GM21723 (cell line): ENCODE results near the gene ST8SIA5.
"Not testable (repeated sequence)": the region's sequence is repeated elsewhere in the genome, so short reads cannot be mapped to it uniquely, and the experiment has no call there.

ENCODE experiments used
- ATAC-seq: cut with Tn5 transposase; IDR thresholded peaks from one replicate; pipeline ENCODE4 v1.9.1; 2021; ENCODE audit warnings: mild to moderate bottlenecking, moderate library complexity; ENCODE audit not compliant: unreplicated experiment

ST8SIA5 gene

GRCh38 chr18:46756559-46757201 lies at the start of gene ST8SIA5:
TSS of gene ST8SIA5 (minus strand) at chr18:46757053. CDS start at chr18:46756508, 545 bp downstream.
- no peak for ATAC-seq

- ATAC-seq, result not testable (repeated sequence)
Measured at GRCh38 chr18:46795945-46796344, 39.1 kb upstream of the ST8SIA5 start.

- no peak for ATAC-seq
Measured at GRCh38 chr18:46794607-46795006, 37.8 kb upstream of the ST8SIA5 start.

GRCh38 chr18:46793565-46793964 lies 36.7 kb upstream of the ST8SIA5 start:
- no peak for ATAC-seq

- no peak for ATAC-seq
Measured at GRCh38 chr18:46789088-46789487, 32.2 kb upstream of the ST8SIA5 start.

GRCh38 chr18:46787674-46788073 lies 30.8 kb upstream of the ST8SIA5 start:
- ATAC-seq, result no peak

- no peak for ATAC-seq
Measured at GRCh38 chr18:46772357-46772756, 15.5 kb upstream of the ST8SIA5 start.

- ATAC-seq, result no peak
Measured at GRCh38 chr18:46771141-46771540, 14.3 kb upstream of the ST8SIA5 start.

- ATAC-seq, result no peak
Measured at GRCh38 chr18:46770708-46771107, 13.9 kb upstream of the ST8SIA5 start.

- no peak for ATAC-seq
Measured at GRCh38 chr18:46768166-46768921, 11.5 kb upstream of the ST8SIA5 start.

- ATAC-seq, result no peak
Measured at GRCh38 chr18:46767217-46767616, 10.4 kb upstream of the ST8SIA5 start.

- ATAC-seq, result no peak
Measured at GRCh38 chr18:46764586-46764985, 7.7 kb upstream of the ST8SIA5 start.

- no peak for ATAC-seq
Measured at GRCh38 chr18:46761059-46761769, 4.4 kb upstream of the ST8SIA5 start.

GRCh38 chr18:46759890-46760289 lies 3.0 kb upstream of the ST8SIA5 start:
- no peak for ATAC-seq

- ATAC-seq, result no peak
Measured at GRCh38 chr18:46756025-46756558, 761 bp downstream of the ST8SIA5 start.

- ATAC-seq, result no peak
Measured at GRCh38 chr18:46755315-46756024, 1.4 kb downstream of the ST8SIA5 start.

GRCh38 chr18:46754661-46755292 lies 2.1 kb downstream of the ST8SIA5 start:
- no peak for ATAC-seq

GRCh38 chr18:46754188-46754587 lies 2.7 kb downstream of the ST8SIA5 start:
- peak; percentile 69 for ATAC-seq

GRCh38 chr18:46751882-46752281 lies 5.0 kb downstream of the ST8SIA5 start:
- no peak for ATAC-seq

GRCh38 chr18:46750626-46751025 lies 6.2 kb downstream of the ST8SIA5 start:
- ATAC-seq, result no peak
